Sigmoid colon (tissue), 4 donors: ENCODE measurements around the gene UBL3.

Experiments used
- EP300 ChIP-seq, 4 donors: sonication (generic); formaldehyde crosslinking; IDR thresholded peaks; one replicate each; pipeline ENCODE4 v1.6.1; 2017; ENCODE audit warnings: antibody characterized with exemption in 4 of 4
- POLR2A ChIP-seq, 2 donors: fragments of 450-650 bp; IDR thresholded peaks; one replicate each; pipeline ENCODE4 v1.6.1; 2016; ENCODE audit warnings: antibody characterized with exemption in 2 of 2, mild to moderate bottlenecking in 2 of 2, moderate library complexity in 2 of 2
- POLR2AphosphoS5 ChIP-seq, 4 donors: sonication (generic); formaldehyde crosslinking; IDR thresholded peaks; one replicate each; pipeline ENCODE4 v1.6.1; 2017; ENCODE audit warnings: antibody characterized with exemption in 4 of 4
- TF ChIP-seq, protein P1 (sequence below), 4 experiments: fragments of 450-650 bp in 3 of 4; fragments of 200-600 bp in 1 of 4; IDR thresholded peaks; one replicate each; pipeline ENCODE4 v1.5.1; 2016 to 2019; ENCODE audit warnings: antibody characterized with exemption in 4 of 4, mild to moderate bottlenecking in 3 of 4, moderate library complexity in 2 of 4

DNA sequence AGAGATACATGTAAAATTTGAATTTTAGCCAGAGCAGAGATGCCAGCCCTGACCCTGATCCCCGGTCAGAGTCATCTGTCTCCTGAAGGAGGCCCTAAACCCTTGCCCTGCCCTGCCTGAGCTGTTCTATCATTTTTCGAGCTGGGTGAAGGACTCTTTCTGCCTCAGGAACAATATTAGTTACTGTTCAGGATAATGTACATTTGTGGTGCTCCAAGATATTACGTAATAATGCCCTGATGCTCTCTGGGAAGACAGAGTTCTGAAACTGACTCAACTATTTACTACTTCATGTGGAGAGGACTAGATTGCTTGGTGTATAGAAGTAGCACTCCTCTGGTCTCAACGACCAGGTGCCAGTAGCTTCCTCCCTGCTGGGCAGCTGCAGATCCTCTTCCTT, 37.9 kb upstream of the UBL3 start:
- TF ChIP-seq, protein P1, sequence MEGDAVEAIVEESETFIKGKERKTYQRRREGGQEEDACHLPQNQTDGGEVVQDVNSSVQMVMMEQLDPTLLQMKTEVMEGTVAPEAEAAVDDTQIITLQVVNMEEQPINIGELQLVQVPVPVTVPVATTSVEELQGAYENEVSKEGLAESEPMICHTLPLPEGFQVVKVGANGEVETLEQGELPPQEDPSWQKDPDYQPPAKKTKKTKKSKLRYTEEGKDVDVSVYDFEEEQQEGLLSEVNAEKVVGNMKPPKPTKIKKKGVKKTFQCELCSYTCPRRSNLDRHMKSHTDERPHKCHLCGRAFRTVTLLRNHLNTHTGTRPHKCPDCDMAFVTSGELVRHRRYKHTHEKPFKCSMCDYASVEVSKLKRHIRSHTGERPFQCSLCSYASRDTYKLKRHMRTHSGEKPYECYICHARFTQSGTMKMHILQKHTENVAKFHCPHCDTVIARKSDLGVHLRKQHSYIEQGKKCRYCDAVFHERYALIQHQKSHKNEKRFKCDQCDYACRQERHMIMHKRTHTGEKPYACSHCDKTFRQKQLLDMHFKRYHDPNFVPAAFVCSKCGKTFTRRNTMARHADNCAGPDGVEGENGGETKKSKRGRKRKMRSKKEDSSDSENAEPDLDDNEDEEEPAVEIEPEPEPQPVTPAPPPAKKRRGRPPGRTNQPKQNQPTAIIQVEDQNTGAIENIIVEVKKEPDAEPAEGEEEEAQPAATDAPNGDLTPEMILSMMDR (IDR thresholded peaks at IDR 0.05), result no peak
- TF ChIP-seq POLR2AphosphoS5 (IDR thresholded peaks at IDR 0.05) (no peak), EP300 (IDR thresholded peaks at IDR 0.05) (no peak), POLR2A (IDR thresholded peaks at IDR 0.05) (no peak)
